Suprapubic skin (tissue), 4 donors: ENCODE data around the gene OR2AJ1. TPM values are rescaled to one million over a fixed set of nuclear protein-coding genes. Genes with fewer than 3 reads are reported as not detected.

Source experiments
- DNase-seq, 2 donors: peaks; one replicate each; pipeline ENCODE4 v3.0.0-alpha.2; 2019; ENCODE audit warnings: low spot score in 2 of 2
- H3K27ac ChIP-seq: fragments of 200-600 bp; sonication (generic); one replicate; pipeline ENCODE4 v1.5.1; 2019
- H3K27me3 ChIP-seq: fragments of 200-600 bp; sonication (generic); one replicate; pipeline ENCODE4 v1.5.1; 2019
- H3K36me3 ChIP-seq: fragments of 200-600 bp; sonication (generic); one replicate; pipeline ENCODE4 v1.5.1; 2019
- H3K4me1 ChIP-seq: fragments of 200-600 bp; sonication (generic); one replicate; pipeline ENCODE4 v1.5.1; 2019
- H3K4me3 ChIP-seq: fragments of 200-600 bp; sonication (generic); one replicate; pipeline ENCODE4 v1.5.1; 2019; ENCODE audit warnings: mild to moderate bottlenecking
- H3K9me3 ChIP-seq: fragments of 200-600 bp; sonication (generic); one replicate; pipeline ENCODE4 v1.5.1; 2019
- CTCF ChIP-seq, 2 donors: fragments of 200-600 bp in 1 of 2; fragments of 450-650 bp in 1 of 2; sonication (generic) in 1 of 2; IDR thresholded peaks; one replicate each; pipeline ENCODE4 v1.5.1; 2016 to 2019; ENCODE audit warnings: antibody characterized with exemption in 2 of 2, mild to moderate bottlenecking in 1 of 2, moderate library complexity in 1 of 2
- EP300 ChIP-seq: sonication (generic); formaldehyde crosslinking; IDR thresholded peaks from one replicate; pipeline ENCODE4 v1.6.1; 2017; ENCODE audit warnings: antibody characterized with exemption
- POLR2A ChIP-seq, 2 donors: fragments of 450-650 bp; IDR thresholded peaks; one replicate each; pipeline ENCODE4 v1.6.1; 2017; ENCODE audit warnings: antibody characterized with exemption in 2 of 2, mild to moderate bottlenecking in 2 of 2, moderate library complexity in 2 of 2
- POLR2AphosphoS5 ChIP-seq, 3 donors: sonication (generic); formaldehyde crosslinking; IDR thresholded peaks; one replicate each; pipeline ENCODE4 v1.6.1; 2017; ENCODE audit warnings: antibody characterized with exemption in 3 of 3
- WGBS: methylation state at CpG from one replicate; pipeline ENCODE4 v1.1.5; 2018; 5-methylcytosine and 5-hydroxymethylcytosine counted together
- total RNA-seq, 4 donors: library from RNA; depleted of rRNA; stranded (reverse); fragments of >200 nt; gene quantifications; one replicate each; pipeline ENCODE4 v1.1.0, GENCODE V29; 2016

OR2AJ1 gene, protein sequence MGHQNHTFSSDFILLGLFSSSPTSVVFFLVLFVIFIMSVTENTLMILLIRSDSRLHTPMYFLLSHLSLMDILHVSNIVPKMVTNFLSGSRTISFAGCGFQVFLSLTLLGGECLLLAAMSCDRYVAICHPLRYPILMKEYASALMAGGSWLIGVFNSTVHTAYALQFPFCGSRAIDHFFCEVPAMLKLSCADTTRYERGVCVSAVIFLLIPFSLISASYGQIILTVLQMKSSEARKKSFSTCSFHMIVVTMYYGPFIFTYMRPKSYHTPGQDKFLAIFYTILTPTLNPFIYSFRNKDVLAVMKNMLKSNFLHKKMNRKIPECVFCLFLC
- not detected for total RNA-seq

GRCh38 chr1:247924868-247925267 lies at the start of gene OR2AJ1:
OR2AJ1 (plus strand) TSS chr1:247924889; CDS start chr1:247933769, 8,880 bp downstream.
- H3K36me3 ChIP-seq = no peaks in the 10 kb centered on the region
- no peaks in the 10 kb centered on the region for H3K27me3 ChIP-seq
- TF ChIP-seq EP300 (no peak), CTCF (IDR thresholded peaks at IDR 0.05) (no peak), POLR2A (IDR thresholded peaks at IDR 0.05) (no peak), POLR2AphosphoS5 (IDR thresholded peaks at IDR 0.05) (no peak)
- DNase-seq = no peak
- no peaks in the 10 kb centered on the region for H3K9me3 ChIP-seq
- WGBS = 89% methylated on average over 9 of the region's 9 CpGs
- no peak within 1 kb of the TSS for H3K4me3 ChIP-seq
- no peak within 1 kb of the TSS for H3K27ac ChIP-seq
- no peaks in the 10 kb centered on the region for H3K4me1 ChIP-seq

DNA sequence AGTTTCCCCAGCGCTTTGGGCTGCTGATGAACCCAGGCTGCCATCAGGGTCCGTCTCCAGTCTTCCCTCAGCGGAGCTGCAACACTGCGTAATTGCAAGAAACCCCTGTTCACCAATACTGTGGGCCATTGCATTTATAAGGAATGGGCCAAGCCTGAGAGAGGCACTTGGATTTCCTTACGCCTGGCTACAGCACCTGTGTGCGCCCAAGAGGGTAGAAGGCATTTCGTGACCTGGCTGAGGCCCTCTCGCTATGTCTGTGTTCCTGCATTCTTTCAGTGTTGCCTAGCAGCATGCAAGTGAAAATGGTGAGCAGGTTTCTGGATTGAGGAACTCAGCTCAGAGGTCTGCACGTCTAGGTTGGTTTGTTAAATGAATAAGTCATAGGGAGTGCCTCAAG lies 41.3 kb upstream of the OR2AJ1 start:
- H3K4me1 ChIP-seq = no peaks in the 10 kb centered on the region
- H3K4me3 ChIP-seq = no peak overlapping the region
- H3K9me3 ChIP-seq = no peaks in the 10 kb centered on the region
- 92% methylated on average over 9 of the region's 9 CpGs for WGBS
- no peak for TF ChIP-seq EP300
- no peak for DNase-seq
- H3K27me3 ChIP-seq = no peaks in the 10 kb centered on the region
- H3K36me3 ChIP-seq = no peaks in the 10 kb centered on the region
- no peak overlapping the region for H3K27ac ChIP-seq

GRCh38 chr1:247884797-247885413 lies 39.8 kb upstream of the OR2AJ1 start:
- 87% methylated on average over 10 of the region's 10 CpGs for WGBS
- no peaks in the 10 kb centered on the region for H3K4me1 ChIP-seq
- no peak for TF ChIP-seq POLR2A (IDR thresholded peaks at IDR 0.05)
- TF ChIP-seq CTCF (IDR thresholded peaks at IDR 0.05) = no peak
- TF ChIP-seq EP300 = no peak
- TF ChIP-seq POLR2AphosphoS5 (IDR thresholded peaks at IDR 0.05) = no peak
- no peak overlapping the region for H3K27ac ChIP-seq
- no peak for DNase-seq
- H3K9me3 ChIP-seq = no peaks in the 10 kb centered on the region
- H3K27me3 ChIP-seq = no peaks in the 10 kb centered on the region
- no peak overlapping the region for H3K4me3 ChIP-seq
- H3K36me3 ChIP-seq = no peaks in the 10 kb centered on the region

- WGBS = 41% methylated on average over 2 of the region's 2 CpGs
- Histone ChIP-seq H3K27me3 (no peaks in the 10 kb centered on the region), H3K4me1 (no peaks in the 10 kb centered on the region), H3K9me3 (no peaks in the 10 kb centered on the region), H3K4me3 (no peak within 1 kb of the TSS), H3K36me3 (no peaks in the 10 kb centered on the region), H3K27ac (no peak within 1 kb of the TSS)
- no peak for DNase-seq
- TF ChIP-seq POLR2AphosphoS5 (IDR thresholded peaks at IDR 0.05) = no peak
Observed at GRCh38 chr1:247895163-247895637, 29.5 kb upstream of the OR2AJ1 start, which contains the start of gene OR2W3. OR2W3 (plus strand) TSS chr1:247895587; CDS start chr1:247895587, 0 bp downstream.

DNA sequence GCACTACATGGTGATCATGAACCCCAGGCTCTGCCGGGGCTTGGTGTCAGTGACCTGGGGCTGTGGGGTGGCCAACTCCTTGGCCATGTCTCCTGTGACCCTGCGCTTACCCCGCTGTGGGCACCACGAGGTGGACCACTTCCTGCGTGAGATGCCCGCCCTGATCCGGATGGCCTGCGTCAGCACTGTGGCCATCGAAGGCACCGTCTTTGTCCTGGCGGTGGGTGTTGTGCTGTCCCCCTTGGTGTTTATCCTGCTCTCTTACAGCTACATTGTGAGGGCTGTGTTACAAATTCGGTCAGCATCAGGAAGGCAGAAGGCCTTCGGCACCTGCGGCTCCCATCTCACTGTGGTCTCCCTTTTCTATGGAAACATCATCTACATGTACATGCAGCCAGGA lies 28.7 kb upstream of the OR2AJ1 start:
- Histone ChIP-seq H3K27me3 (no peaks in the 10 kb centered on the region), H3K27ac (no peak overlapping the region), H3K4me1 (no peaks in the 10 kb centered on the region), H3K4me3 (no peak overlapping the region), H3K36me3 (no peaks in the 10 kb centered on the region), H3K9me3 (peaks cover 1% of the 10 kb centered on the region)
- DNase-seq = no peak
- no peak for TF ChIP-seq POLR2A (IDR thresholded peaks at IDR 0.05)
- no peak for TF ChIP-seq EP300
- TF ChIP-seq POLR2AphosphoS5 (IDR thresholded peaks at IDR 0.05) = no peak
- TF ChIP-seq CTCF (IDR thresholded peaks at IDR 0.05) = no peak
- 97% methylated on average over 4 of the region's 14 CpGs for WGBS

GRCh38 chr1:247904122-247904521 lies 20.6 kb upstream of the OR2AJ1 start:
- H3K27me3 ChIP-seq = no peaks in the 10 kb centered on the region
- no peaks in the 10 kb centered on the region for H3K4me1 ChIP-seq
- no peak overlapping the region for H3K4me3 ChIP-seq
- WGBS = 85% methylated on average over 6 of the region's 6 CpGs
- DNase-seq = no peak
- H3K27ac ChIP-seq = no peak overlapping the region
- TF ChIP-seq POLR2AphosphoS5 (IDR thresholded peaks at IDR 0.05) (no peak), CTCF (IDR thresholded peaks at IDR 0.05) (no peak), POLR2A (IDR thresholded peaks at IDR 0.05) (no peak)
- no peaks in the 10 kb centered on the region for H3K36me3 ChIP-seq
- peaks cover 4% of the 10 kb centered on the region for H3K9me3 ChIP-seq
